ENCODE results near the gene TEPSIN.

TEPSIN gene

GRCh38 chr17:81179861-81180260 lies 59.0 kb downstream of the TEPSIN start:
- no peak for DNase-seq

GRCh38 chr17:81179220-81179619 lies 59.6 kb downstream of the TEPSIN start:
- DNase-seq = no peak
